Sigmoid colon (tissue), 4 donors: ENCODE measurements around the gene CHRNA1.

Source experiments
- POLR2A ChIP-seq, 2 donors: fragments of 450-650 bp; IDR thresholded peaks; one replicate each; pipeline ENCODE4 v1.6.1; 2016; ENCODE audit warnings: antibody characterized with exemption in 2 of 2, mild to moderate bottlenecking in 2 of 2, moderate library complexity in 2 of 2
- POLR2AphosphoS5 ChIP-seq, 4 donors: sonication (generic); formaldehyde crosslinking; IDR thresholded peaks; one replicate each; pipeline ENCODE4 v1.6.1; 2017; ENCODE audit warnings: antibody characterized with exemption in 4 of 4
- TF ChIP-seq, protein P1 (sequence below), 4 experiments: fragments of 450-650 bp in 3 of 4; fragments of 200-600 bp in 1 of 4; IDR thresholded peaks; one replicate each; pipeline ENCODE4 v1.5.1; 2016 to 2019; ENCODE audit warnings: antibody characterized with exemption in 4 of 4, mild to moderate bottlenecking in 3 of 4, moderate library complexity in 2 of 4

DNA sequence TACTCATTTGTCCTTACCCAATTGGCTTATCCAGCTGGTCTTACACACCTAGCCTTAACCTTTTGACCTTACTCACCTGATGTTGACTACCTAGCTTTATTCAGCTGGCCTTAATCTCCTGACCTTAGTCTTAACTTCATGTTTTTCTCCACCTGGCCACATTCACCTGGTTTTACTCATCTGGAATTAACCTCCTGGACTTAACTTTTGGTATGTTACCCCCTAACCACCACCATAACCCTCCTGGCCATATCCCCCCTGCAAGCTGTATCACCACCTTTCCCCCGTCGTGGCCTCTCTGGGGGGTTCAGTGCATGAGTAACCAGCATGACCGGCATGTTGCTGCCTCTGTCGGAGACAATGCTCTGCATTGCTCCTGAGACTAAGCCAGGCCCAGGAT lies 45.7 kb downstream of the CHRNA1 start:
- TF ChIP-seq, protein P1, sequence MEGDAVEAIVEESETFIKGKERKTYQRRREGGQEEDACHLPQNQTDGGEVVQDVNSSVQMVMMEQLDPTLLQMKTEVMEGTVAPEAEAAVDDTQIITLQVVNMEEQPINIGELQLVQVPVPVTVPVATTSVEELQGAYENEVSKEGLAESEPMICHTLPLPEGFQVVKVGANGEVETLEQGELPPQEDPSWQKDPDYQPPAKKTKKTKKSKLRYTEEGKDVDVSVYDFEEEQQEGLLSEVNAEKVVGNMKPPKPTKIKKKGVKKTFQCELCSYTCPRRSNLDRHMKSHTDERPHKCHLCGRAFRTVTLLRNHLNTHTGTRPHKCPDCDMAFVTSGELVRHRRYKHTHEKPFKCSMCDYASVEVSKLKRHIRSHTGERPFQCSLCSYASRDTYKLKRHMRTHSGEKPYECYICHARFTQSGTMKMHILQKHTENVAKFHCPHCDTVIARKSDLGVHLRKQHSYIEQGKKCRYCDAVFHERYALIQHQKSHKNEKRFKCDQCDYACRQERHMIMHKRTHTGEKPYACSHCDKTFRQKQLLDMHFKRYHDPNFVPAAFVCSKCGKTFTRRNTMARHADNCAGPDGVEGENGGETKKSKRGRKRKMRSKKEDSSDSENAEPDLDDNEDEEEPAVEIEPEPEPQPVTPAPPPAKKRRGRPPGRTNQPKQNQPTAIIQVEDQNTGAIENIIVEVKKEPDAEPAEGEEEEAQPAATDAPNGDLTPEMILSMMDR (IDR thresholded peaks at IDR 0.05), result no peak
- no peak for TF ChIP-seq POLR2A (IDR thresholded peaks at IDR 0.05)
- no peak for TF ChIP-seq POLR2AphosphoS5 (IDR thresholded peaks at IDR 0.05)
